GM19023 (cell line): Measurements from ENCODE around the gene FBLN7.
"Not testable (repeated sequence)": the region's sequence is repeated elsewhere in the genome, so short reads cannot be mapped to it uniquely, and the experiment has no call there.

Experiments
- ATAC-seq: cut with Tn5 transposase; IDR thresholded peaks from one replicate; pipeline ENCODE4 v1.9.1; 2021; ENCODE audit warnings: mild to moderate bottlenecking, moderate library complexity; ENCODE audit not compliant: unreplicated experiment

The FBLN7 gene

GRCh38 chr2:112182581-112183034, 44.4 kb downstream of the FBLN7 start:
- no peak for ATAC-seq

DNA sequence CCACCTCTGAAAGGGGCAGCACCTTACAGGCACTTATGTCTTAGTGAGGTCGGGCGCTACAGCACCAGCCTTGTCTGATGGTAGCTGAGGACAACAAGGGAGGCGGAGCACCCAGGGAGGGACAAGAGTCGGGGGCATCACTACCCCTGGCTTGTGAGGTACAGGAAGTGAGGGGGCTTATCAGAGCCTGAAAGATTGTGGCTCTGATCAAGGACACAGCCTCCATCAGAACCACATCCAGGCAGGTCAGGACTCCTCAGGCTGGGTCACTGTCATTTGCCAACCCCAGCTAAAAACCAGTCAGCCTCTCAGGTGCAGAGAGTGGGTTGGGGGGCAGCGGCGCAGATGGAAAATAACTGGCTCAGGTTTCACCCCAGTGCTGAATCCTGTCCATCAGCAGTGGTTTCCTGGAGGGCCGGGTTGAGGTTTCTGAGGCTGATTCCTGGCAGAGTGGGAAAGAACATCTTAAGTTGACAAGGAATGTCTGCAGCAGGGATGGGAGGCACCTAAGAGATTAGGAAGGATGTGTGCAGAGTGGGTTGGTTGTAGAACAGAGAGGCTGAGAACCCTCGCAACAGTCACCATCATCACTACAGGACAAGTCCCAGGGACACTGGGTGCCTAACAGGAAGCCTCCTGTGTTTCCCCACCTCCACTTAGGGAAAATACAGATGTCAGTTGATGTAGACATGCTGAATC, 45.3 kb downstream of the FBLN7 start:
- ATAC-seq, result no peak

- no peak for ATAC-seq
These were observed 45.9 kb downstream of the FBLN7 start for GRCh38 chr2:112184121-112184520.

GRCh38 chr2:112185131-112185530, 46.9 kb downstream of the FBLN7 start:
- no peak for ATAC-seq

DNA sequence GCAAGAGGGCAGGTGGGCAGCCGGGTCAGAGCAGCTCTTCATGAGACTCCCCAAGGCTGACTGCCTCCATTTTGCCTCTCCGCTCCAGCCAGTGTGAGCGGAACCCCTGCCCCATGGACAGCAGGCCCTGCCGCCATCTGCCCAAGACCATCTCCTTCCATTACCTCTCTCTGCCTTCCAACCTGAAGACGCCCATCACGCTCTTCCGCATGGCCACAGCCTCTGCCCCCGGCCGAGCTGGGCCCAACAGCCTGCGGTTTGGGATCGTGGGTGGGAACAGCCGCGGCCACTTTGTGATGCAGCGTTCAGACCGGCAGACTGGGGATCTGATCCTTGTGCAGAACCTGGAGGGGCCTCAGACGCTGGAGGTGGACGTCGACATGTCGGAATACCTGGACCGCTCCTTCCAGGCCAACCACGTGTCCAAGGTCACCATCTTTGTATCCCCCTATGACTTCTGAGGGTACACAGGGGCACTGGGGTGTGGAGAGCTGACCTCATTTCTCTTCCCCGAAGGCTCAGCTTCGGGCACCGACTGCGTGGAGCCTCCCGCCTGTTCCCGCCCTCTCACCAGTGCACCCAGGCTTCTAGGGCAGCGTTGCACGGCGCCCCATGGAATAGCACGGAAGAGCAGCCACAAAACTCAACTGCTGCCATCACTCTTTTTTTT, 49.0 kb downstream of the FBLN7 start:
- no peak for ATAC-seq

DNA sequence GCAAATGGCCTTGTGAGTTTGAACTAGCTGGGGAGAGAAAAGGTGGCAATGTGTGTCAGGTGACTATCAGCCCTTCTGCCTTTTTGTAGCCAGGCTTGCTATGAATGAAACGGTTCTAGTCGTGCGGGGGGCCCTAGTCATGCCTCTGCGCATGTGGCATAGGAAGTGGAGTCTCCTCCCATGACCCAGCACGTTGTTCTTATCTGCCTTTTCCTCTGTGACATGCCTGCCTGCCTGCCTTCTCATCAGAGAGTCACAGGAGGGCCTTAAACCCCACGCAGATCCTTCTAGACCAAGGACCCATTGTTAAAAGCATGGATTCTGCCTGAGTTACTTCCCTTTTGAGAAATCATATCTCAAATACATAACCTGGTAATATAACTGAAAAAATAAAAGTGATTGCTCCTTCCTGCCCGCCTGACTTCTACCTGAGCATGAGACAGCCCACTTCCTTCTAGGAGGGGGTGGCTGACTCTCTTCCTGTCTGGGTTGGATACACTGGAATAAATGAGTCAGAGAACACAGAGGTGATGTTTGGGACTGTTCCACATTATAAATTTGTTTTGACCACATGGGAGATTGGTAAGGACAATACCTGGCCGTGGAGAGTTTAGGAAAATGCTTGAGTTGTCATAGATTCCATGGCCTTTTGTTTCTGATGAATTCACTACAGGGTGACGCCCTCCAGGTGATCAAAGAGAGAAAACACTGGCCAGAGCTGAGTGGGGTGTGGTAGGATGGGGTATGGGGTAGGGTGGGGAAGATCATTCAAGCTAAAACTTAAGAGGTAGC, 49.8 kb downstream of the FBLN7 start:
- no peak for ATAC-seq

DNA sequence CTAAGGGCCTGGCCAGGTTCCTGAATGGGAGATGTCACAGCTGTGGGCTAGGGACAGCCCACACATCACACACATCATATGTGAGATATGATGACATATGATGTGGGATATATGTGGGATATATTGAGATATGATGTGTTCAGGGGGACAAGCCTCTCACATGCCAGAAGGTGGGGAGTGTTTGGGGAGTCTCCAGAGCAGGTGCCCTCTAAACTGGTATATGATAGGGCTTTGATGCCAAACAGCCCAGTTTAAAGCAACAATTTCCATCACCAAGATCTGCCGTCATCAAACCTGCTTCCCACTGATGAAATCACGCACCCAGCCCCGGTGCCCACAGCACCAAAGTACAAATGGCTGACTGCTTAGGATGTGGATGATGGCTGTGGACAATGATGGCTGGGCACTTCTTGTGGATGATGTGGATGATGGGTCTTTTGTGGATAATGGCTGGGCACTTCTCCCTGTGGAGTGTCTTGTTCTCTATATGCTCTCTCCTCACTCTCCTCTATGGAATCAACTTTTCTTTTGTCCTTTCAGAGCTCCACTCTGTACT, 50.9 kb downstream of the FBLN7 start:
- ATAC-seq, result no peak

GRCh38 chr2:112194028-112194427, 55.8 kb downstream of the FBLN7 start:
- no peak for ATAC-seq

- ATAC-seq, result no peak
These were observed 56.3 kb downstream of the FBLN7 start for GRCh38 chr2:112194482-112194881.

DNA sequence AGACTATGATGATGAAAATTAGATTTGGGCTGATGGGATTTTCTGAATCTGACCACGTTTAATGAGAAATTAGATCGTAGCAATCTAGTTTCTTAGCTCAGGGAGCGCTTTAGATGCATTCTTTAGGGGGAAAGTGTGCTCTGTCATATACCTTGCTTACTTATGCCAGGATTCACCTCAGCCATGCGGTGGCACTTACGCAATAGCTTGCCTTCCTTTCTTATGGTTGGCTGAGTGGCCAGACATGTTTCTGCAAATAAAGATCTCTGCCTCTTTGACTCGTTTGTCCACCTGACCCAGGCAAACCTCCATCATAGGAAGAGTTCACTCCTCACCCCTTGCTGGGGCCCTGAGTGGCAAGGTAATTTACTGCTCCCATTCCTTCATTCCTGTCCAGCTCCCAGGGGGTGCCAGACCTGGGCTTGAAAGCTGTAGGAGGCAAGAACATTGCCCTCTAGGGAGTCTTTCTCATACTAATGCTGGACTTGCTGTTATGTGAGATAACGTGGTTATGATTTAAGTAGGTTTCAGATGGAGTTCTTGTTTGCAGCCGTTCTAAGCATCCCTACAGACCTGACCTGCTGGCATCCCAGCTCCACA, 57.1 kb downstream of the FBLN7 start:
- ATAC-seq, result no peak

GRCh38 chr2:112195950-112196349, 57.8 kb downstream of the FBLN7 start:
- no peak for ATAC-seq

- ATAC-seq, result no peak
These were observed 59.7 kb downstream of the FBLN7 start for GRCh38 chr2:112197868-112198267.

DNA sequence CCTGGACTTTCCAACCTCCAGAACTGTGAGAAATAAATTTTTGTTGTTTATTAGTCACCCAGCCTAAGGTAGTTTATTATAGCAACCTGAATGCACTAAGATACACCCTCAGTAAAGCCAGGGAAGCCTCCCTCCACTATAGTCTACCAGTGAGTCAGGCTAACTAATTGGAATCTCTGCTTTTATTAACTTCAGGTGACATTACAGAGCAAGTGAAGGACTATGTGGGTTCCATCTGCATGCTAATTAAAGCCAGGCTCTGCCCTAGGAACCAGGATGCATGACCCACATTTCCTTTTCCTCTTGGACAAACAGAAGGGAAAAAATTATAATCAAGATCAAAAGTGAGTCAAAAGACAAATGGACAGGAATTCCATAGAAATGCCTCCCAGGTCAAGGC, 60.6 kb downstream of the FBLN7 start:
- no peak for ATAC-seq

- ATAC-seq, result no peak
These were observed 61.0 kb downstream of the FBLN7 start for GRCh38 chr2:112199188-112199587.

DNA sequence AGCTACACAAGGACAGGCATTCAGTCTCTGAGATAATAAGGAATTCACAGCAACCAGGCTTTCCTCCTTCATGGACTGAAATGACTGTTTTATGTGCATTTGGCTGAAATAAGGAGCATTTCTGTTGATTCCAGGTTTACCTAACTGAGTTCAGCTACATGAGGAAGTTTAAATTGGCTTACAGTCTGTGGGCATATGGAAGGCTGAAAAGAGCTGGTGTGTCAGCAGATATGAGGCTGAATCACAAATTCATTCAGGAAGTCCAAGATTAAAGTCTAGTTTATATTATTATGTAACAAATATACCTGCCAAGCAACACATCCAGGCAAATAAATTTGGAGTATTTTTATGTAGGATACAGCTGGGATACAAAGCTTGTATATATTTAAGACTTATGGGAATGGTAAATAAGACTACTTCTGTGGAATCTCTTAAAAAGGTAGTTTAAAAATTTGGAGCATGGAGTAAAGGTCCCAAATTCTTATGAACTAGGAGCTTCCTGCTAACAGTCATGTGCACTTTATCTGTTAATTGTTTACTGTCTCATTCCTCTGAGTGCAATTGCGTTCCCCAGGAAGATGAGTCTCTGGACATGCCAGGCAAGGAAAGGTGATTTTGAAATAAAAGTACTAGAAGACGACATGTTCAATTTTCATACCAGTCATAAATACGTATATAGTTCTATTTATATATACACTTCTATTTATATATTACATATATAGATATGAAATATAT, 63.7 kb downstream of the FBLN7 start:
- no peak for ATAC-seq

DNA sequence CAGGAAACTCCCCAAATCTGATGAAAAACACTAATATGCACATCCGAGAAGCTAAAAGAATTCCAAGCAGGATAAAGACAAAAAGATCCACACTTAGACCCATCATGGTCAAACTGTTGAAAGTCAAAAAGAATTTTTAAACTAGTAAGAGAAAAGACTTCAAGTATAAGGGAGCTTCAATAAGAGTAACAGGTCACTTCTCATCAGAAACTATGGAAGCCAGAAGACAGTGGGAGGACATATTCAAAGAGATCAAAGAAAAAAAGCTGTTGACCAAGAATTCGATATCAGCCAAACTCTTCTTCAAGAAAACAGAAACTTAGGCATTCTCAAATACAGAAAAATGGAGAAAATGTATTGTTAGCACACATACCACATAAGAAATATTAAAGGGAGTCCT, 66.2 kb downstream of the FBLN7 start:
- no peak for ATAC-seq

DNA sequence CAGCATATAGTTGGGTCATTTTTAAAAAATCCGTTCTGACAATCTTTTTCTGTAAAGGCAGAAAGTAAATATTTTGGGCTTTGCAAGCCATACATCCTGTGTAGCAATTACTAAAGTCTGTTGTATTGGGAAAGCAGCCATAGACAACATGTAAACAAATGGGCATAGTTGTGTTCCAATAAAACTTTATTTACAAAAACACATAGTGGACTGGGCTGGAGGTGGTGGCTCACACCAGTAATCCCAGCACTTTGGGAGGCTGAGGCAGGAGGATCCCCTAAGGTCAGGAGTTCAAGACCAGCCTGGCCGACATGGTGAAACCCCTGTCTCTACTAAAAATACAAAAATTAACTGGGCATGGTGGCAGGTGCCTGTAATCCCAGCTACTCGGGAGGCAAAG, 69.7 kb downstream of the FBLN7 start:
- ATAC-seq, result not testable (repeated sequence)

- ATAC-seq, result no peak
These were observed 78.0 kb downstream of the FBLN7 start for GRCh38 chr2:112216167-112216566.

DNA sequence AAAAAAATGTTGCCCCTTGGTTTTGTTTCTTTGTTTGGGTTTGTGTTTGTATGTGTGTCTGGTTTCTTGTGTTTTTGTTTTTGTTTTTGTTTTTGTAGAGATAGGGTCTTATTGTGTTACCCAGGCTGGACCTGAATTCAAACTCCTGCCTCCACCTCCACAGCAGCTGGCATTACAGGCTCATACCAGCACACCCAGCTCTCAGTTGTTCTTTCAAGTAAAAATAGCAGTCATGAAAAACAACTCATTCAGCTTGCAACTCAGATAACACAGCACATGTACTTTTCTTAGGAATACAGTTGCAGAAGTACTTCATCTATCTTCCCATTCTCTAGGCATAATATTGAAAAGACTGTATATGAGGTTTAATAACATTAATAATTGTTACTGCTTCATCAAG, 79.7 kb downstream of the FBLN7 start:
- no peak for ATAC-seq

- no peak for ATAC-seq
These were observed 82.0 kb downstream of the FBLN7 start for GRCh38 chr2:112220186-112220585.
